Thyroid gland (tissue), 4 donors: Measurements from ENCODE around the gene XPC. TPM values are rescaled to one million over a fixed set of nuclear protein-coding genes. Genes with fewer than 3 reads are reported as not detected.

Experiments
- DNase-seq, 2 donors: peaks; one replicate each; pipeline ENCODE4 v3.0.0-alpha.2; 2019
- H3K27ac ChIP-seq, 3 donors: fragments of 200-600 bp; sonication (generic); 1 replicate in 2 of 3; 2 replicates in 1 of 3; pipeline ENCODE4 v1.5.1; 2016 to 2019; ENCODE audit warnings: mild to moderate bottlenecking in 1 of 3, moderate library complexity in 1 of 3
- H3K27me3 ChIP-seq: fragments of 200-600 bp; sonication (generic); one replicate; pipeline ENCODE4 v1.5.1; 2019
- H3K36me3 ChIP-seq, 2 donors: fragments of 200-600 bp; sonication (generic); one replicate each; pipeline ENCODE4 v1.5.1; 2016 to 2019
- H3K4me1 ChIP-seq, 2 donors: fragments of 200-600 bp; sonication (generic); one replicate each; pipeline ENCODE4 v1.5.1; 2017 to 2019
- H3K4me3 ChIP-seq, 3 donors: fragments of 200-600 bp; sonication (generic); replicated peaks in 1 of 3; 1 replicate in 2 of 3; 2 replicates in 1 of 3; pipeline ENCODE4 v1.5.1; 2016; ENCODE audit warnings: mild to moderate bottlenecking in 1 of 3
- H3K9me3 ChIP-seq: fragments of 200-600 bp; sonication (generic); one replicate; pipeline ENCODE4 v1.5.1; 2017
- CTCF ChIP-seq, 6 experiments: fragments of 200-600 bp in 3 of 6; fragments of 450-650 bp in 3 of 6; sonication (generic) in 3 of 6; IDR thresholded peaks; one replicate each; pipeline ENCODE4 v1.5.1; 2016 to 2019; ENCODE audit warnings: antibody characterized with exemption in 6 of 6, mild to moderate bottlenecking in 2 of 6, inconsistent platforms in 1 of 6, moderate library complexity in 1 of 6
- POLR2A ChIP-seq, 2 donors: fragments of 450-650 bp; IDR thresholded peaks; one replicate each; pipeline ENCODE4 v1.6.1; 2017; ENCODE audit warnings: antibody characterized with exemption in 2 of 2, mild to moderate bottlenecking in 2 of 2, moderate library complexity in 1 of 2
- WGBS, 2 donors: methylation state at CpG; one replicate each; pipeline ENCODE4 v1.1.5; 2017; 5-methylcytosine and 5-hydroxymethylcytosine counted together
- intact Hi-C: fragments of 100-400 bp; cut with DNase I; formaldehyde crosslinking; loops from one replicate; pipeline ENCODE4 v1.15.1; 2023
- total RNA-seq, 4 donors: library from RNA; depleted of rRNA; stranded (reverse); fragments of >200 nt; gene quantifications; one replicate each; pipeline ENCODE4 v1.2.3, GENCODE V29; 2016

The XPC gene
- total RNA-seq, 4 donors from 2014 or later, result 53.4 to 69.3 (median 60.8) TPM

- Histone ChIP-seq H3K36me3 (peaks cover 29 to 31% of the 10 kb centered on the region in 2 donors), H3K4me3 (no peak overlapping the region), H3K27ac (no peak overlapping the region), H3K27me3 (no peaks in the 10 kb centered on the region), H3K9me3 (no peaks in the 10 kb centered on the region), H3K4me1 (peaks cover 21 to 34% of the 10 kb centered on the region in 2 donors)
- 81% methylated on average over 2 of the region's 2 CpGs for WGBS, 2 donors
- intact Hi-C loops, result loop anchor here (10.0 kb wide), 1 partner anchor 50 kb away; the partner anchor contains the start of genes CHCHD4 and TMEM43
- TF ChIP-seq POLR2A (IDR thresholded peaks at IDR 0.05) (no peak), CTCF (IDR thresholded peaks at IDR 0.05) (no peak)
- no peak for DNase-seq
These were observed 3.9 kb downstream of the XPC start for GRCh38 chr3:14174483-14174882.

- no peak for DNase-seq
- Histone ChIP-seq H3K4me1 (peaks cover 12 to 28% of the 10 kb centered on the region in 2 donors), H3K36me3 (peaks cover 43 to 51% of the 10 kb centered on the region in 2 donors), H3K4me3 (no peak overlapping the region), H3K9me3 (no peaks in the 10 kb centered on the region), H3K27ac (no peak overlapping the region), H3K27me3 (no peaks in the 10 kb centered on the region)
- TF ChIP-seq CTCF (IDR thresholded peaks at IDR 0.05) (no peak), POLR2A (IDR thresholded peaks at IDR 0.05) (no peak)
- intact Hi-C loops, result loop anchor here (10.0 kb wide), 1 partner anchor 48 kb away; the partner anchor contains the start of genes CHCHD4 and TMEM43
- WGBS, 2 donors, result 94 to 96% methylated on average over 5 of the region's 5 CpGs
These were observed 5.9 kb downstream of the XPC start for GRCh38 chr3:14172496-14172895.

GRCh38 chr3:14170531-14171159, 7.8 kb downstream of the XPC start:
- TF ChIP-seq CTCF (IDR thresholded peaks at IDR 0.05) (no peak), POLR2A (IDR thresholded peaks at IDR 0.05) (no peak)
- H3K4me3 ChIP-seq, result no peak overlapping the region
- peaks cover 61 to 62% of the 10 kb centered on the region in 2 donors for H3K36me3 ChIP-seq
- intact Hi-C loops, result loop anchor here (10.0 kb wide), 1 partner anchor 46 kb away; the partner anchor contains the start of genes CHCHD4 and TMEM43
- no peak for DNase-seq
- peaks cover 8 to 12% of the 10 kb centered on the region in 2 donors for H3K4me1 ChIP-seq
- no peak overlapping the region for H3K27ac ChIP-seq
- 81 to 86% methylated on average over 2 of the region's 2 CpGs for WGBS, 2 donors
- no peaks in the 10 kb centered on the region for H3K27me3 ChIP-seq
- no peaks in the 10 kb centered on the region for H3K9me3 ChIP-seq

DNA sequence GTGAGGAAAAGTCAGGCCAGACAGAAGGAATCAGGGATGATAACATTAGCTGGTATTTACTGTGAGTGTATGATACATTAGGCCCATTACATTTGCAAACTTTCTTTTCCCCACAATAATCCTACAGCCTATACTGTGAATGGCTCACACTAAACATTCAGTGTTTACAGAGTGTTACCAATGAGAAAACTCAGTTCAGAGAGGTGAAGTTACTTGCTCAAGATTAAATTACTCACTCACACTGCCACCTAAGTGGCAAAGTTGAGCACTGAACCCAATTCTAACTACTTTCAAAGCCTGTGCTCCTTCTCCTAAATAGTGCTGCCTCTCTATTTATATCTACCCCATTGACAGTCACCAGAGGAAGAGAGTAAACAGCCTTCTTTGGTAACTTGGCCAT, 8.5 kb downstream of the XPC start:
- TF ChIP-seq CTCF (IDR thresholded peaks at IDR 0.05) (no peak), POLR2A (IDR thresholded peaks at IDR 0.05) (no peak)
- no peak for DNase-seq
- Histone ChIP-seq H3K4me3 (no peak overlapping the region), H3K27ac (no peak overlapping the region), H3K4me1 (peaks cover under 1 to 4% of the 10 kb centered on the region in 2 donors), H3K27me3 (no peaks in the 10 kb centered on the region), H3K9me3 (no peaks in the 10 kb centered on the region), H3K36me3 (peaks cover 69 to 70% of the 10 kb centered on the region in 2 donors)
- intact Hi-C loops, result loop anchor here (10.0 kb wide), 1 partner anchor 45 kb away; the partner anchor contains the start of genes CHCHD4 and TMEM43

DNA sequence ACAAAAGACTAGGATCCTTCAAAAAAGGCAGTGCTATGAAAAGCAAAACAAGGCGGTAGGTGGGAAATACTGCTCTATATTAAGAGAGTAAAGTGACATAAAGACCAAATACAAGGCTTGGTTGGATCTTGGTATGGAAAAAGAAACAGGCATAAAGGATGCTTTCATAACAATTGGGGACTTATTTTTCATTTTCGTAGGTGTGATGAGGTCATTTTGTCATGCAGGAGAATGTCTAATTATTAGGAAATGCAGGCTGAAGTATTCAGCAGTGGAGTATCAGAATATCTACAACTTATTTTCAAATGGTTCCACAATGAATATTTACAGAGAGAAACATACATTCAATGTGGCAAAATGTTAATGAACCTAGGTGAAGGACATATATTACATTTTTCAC, 9.0 kb downstream of the XPC start:
- no peak for DNase-seq
- Histone ChIP-seq H3K4me1 (no peaks in the 10 kb centered on the region), H3K9me3 (no peaks in the 10 kb centered on the region), H3K27me3 (no peaks in the 10 kb centered on the region), H3K27ac (no peak overlapping the region), H3K36me3 (peaks cover 73 to 74% of the 10 kb centered on the region in 2 donors), H3K4me3 (no peak overlapping the region)
- TF ChIP-seq POLR2A (IDR thresholded peaks at IDR 0.05) (no peak), CTCF (IDR thresholded peaks at IDR 0.05) (no peak)
- intact Hi-C loops, result no loop called here
- WGBS, 2 donors, result 94 to 97% methylated on average over 2 of the region's 2 CpGs
